WTC11 (cell line): Measurements from ENCODE around the gene ADAM17. TPM values are rescaled to one million over a fixed set of nuclear protein-coding genes. Genes with fewer than 3 reads are reported as not detected.

Experiments used
- ATAC-seq: fragments of 200-7000 bp; cut with Tn5 transposase; 2 replicates; pipeline ENCODE4 v1.10.0; 2021; ENCODE audit warnings: mild to moderate bottlenecking, moderate library complexity
- CTCF ChIA-PET: fragments of 300-600 bp; sonication (Branson Sonifier 250); formaldehyde crosslinking; loops from one replicate; lab custom pipeline; 2021; ENCODE audit warnings: antibody characterized with exemption; lab: Charles Lee
- POLR2A ChIA-PET: fragments of 350-600 bp; sonication (Branson Sonifier 250); formaldehyde crosslinking; loops from one replicate; lab custom pipeline; 2021; ENCODE audit warnings: antibody characterized with exemption; lab: Charles Lee
- DNase-seq: peaks from one replicate; pipeline ENCODE4 v3.0.0; 2021; ENCODE audit warnings: low spot score
- H3K27ac Mint-ChIP-seq: 2 replicates; pipeline ENCODE4 v1.8.0; 2021; ENCODE audit warnings: mixed read lengths
- H3K27me3 Mint-ChIP-seq: 2 replicates; pipeline ENCODE4 v1.8.0; 2021; ENCODE audit warnings: low read depth, mild to moderate bottlenecking, moderate library complexity, mixed read lengths
- H3K36me3 Mint-ChIP-seq: 2 replicates; pipeline ENCODE4 v1.8.0; 2021; ENCODE audit warnings: mixed read lengths
- H3K4me1 Mint-ChIP-seq: 2 replicates; pipeline ENCODE4 v1.8.0; 2022; ENCODE audit warnings: mixed read lengths
- H3K4me3 Mint-ChIP-seq: 2 replicates; pipeline ENCODE4 v1.8.0; 2021; ENCODE audit warnings: mild to moderate bottlenecking, moderate library complexity, mixed read lengths
- H3K9me3 Mint-ChIP-seq: 2 replicates; pipeline ENCODE4 v1.8.0; 2021; ENCODE audit warnings: mixed read lengths
- ATF3 ChIP-seq: sonication (generic); formaldehyde crosslinking; conservative IDR thresholded peaks from 2 replicates; pipeline ENCODE4 v1.8.1; 2022; ENCODE audit warnings: mild to moderate bottlenecking, missing genetic modification reagents
- FOXP4 ChIP-seq: sonication (generic); formaldehyde crosslinking; IDR thresholded peaks from 2 replicates; pipeline ENCODE4 v1.8.0; 2022; ENCODE audit warnings: mild to moderate bottlenecking, missing genetic modification reagents
- HMGA2 ChIP-seq: fragments of 250-450 bp; sonication (Bioruptor Pico); IDR thresholded peaks from 2 replicates; pipeline ENCODE4 v1.4.0; 2021; ENCODE audit warnings: mild to moderate bottlenecking, moderate library complexity
- IRF2 ChIP-seq: sonication (generic); formaldehyde crosslinking; IDR thresholded peaks from 2 replicates; pipeline ENCODE4 v1.8.0; 2022; ENCODE audit warnings: low read depth, missing genetic modification reagents, borderline replicate concordance
- KAT7 ChIP-seq: sonication (generic); formaldehyde crosslinking; IDR thresholded peaks from 2 replicates; pipeline ENCODE4 v1.8.1; 2023; ENCODE audit warnings: missing genetic modification reagents, mild to moderate bottlenecking, borderline replicate concordance
- MYBL2 ChIP-seq: sonication (generic); formaldehyde crosslinking; IDR thresholded peaks from 2 replicates; pipeline ENCODE4 v1.8.1; 2023; ENCODE audit warnings: mild to moderate bottlenecking, moderate library complexity, missing genetic modification reagents
- NFE2L1 ChIP-seq: sonication (generic); formaldehyde crosslinking; IDR thresholded peaks from 2 replicates; pipeline ENCODE4 v1.8.1; 2023; ENCODE audit warnings: missing genetic modification reagents
- PRRX2 ChIP-seq: fragments of 250-450 bp; sonication (Bioruptor Pico); IDR thresholded peaks from 2 replicates; pipeline ENCODE4 v1.8.0; 2021; ENCODE audit warnings: mild to moderate bottlenecking
- RELA ChIP-seq: sonication (generic); formaldehyde crosslinking; IDR thresholded peaks from 2 replicates; pipeline ENCODE4 v1.8.1; 2022; ENCODE audit warnings: missing genetic modification reagents, mild to moderate bottlenecking, borderline replicate concordance
- ZNF219 ChIP-seq: sonication (generic); formaldehyde crosslinking; IDR thresholded peaks from 2 replicates; pipeline ENCODE4 v1.8.0; 2023; ENCODE audit warnings: missing genetic modification reagents, mild to moderate bottlenecking, borderline replicate concordance
- ZNF263 ChIP-seq: sonication (generic); formaldehyde crosslinking; IDR thresholded peaks from 2 replicates; pipeline ENCODE4 v1.8.1; 2022; ENCODE audit warnings: low read depth, mild to moderate bottlenecking, moderate library complexity, missing genetic modification reagents
- ZNF281 ChIP-seq: sonication (generic); formaldehyde crosslinking; IDR thresholded peaks from 2 replicates; pipeline ENCODE4 v1.8.0; 2023; ENCODE audit warnings: mild to moderate bottlenecking, missing genetic modification reagents
- ZNF317 ChIP-seq: sonication (generic); formaldehyde crosslinking; IDR thresholded peaks from 2 replicates; pipeline ENCODE4 v1.8.1; 2023; ENCODE audit warnings: low read depth, mild to moderate bottlenecking, moderate library complexity, missing genetic modification reagents, borderline replicate concordance
- ZNF671 ChIP-seq: fragments of 250-450 bp; sonication (Bioruptor Pico); IDR thresholded peaks from 2 replicates; pipeline ENCODE4 v1.8.0; 2021; ENCODE audit warnings: mild to moderate bottlenecking
- total RNA-seq: library from RNA; stranded (reverse); gene quantifications from 3 replicates; pipeline ENCODE4 v1.2.3, GENCODE V29; 2021
- TF ChIP-seq, protein P1 (sequence below): sonication (generic); formaldehyde crosslinking; IDR thresholded peaks from 2 replicates; pipeline ENCODE4 v1.8.1; 2023; ENCODE audit warnings: mild to moderate bottlenecking, missing genetic modification reagents
- TF ChIP-seq, protein P2 (sequence below): sonication (generic); formaldehyde crosslinking; IDR thresholded peaks from 2 replicates; pipeline ENCODE4 v1.8.1; 2022; ENCODE audit warnings: missing genetic modification reagents, borderline replicate concordance
- TF ChIP-seq, protein P3 (sequence below): sonication (generic); formaldehyde crosslinking; IDR thresholded peaks from 2 replicates; pipeline ENCODE4 v1.8.1; 2023; ENCODE audit warnings: mild to moderate bottlenecking, missing genetic modification reagents, borderline replicate concordance

Gene ADAM17
- total RNA-seq, 1 experiment from 2014 or later = 25.9 TPM

GRCh38 chr2:9590641-9591040, 35.0 kb upstream of the ADAM17 start:
- DNase-seq (no peak), ATAC-seq (no peak)
- Mint-ChIP-seq H3K36me3 (peaks cover 41% of the 10 kb centered on the region), H3K27ac (no peak overlapping the region), H3K9me3 (no peaks in the 10 kb centered on the region), H3K4me3 (no peak overlapping the region), H3K4me1 (0 out of 2 replicates have a peak, but pooled peaks cover 2% of the 10 kb centered on the region), H3K27me3 (no peaks in the 10 kb centered on the region)
- CTCF ChIA-PET = no interaction called here
- TF ChIP-seq ZNF219 (CRISPR knock-in tag) = no peak
- TF ChIP-seq PRRX2 = no peak
- TF ChIP-seq ZNF671 (CRISPR knock-in tag) = no peak
- no peak for TF ChIP-seq ZNF281
- TF ChIP-seq RELA (CRISPR knock-in tag) = no peak
- TF ChIP-seq ZNF317 (CRISPR knock-in tag) = no peak
- no peak for TF ChIP-seq IRF2
- TF ChIP-seq ATF3 (CRISPR knock-in tag) = no peak
- TF ChIP-seq, protein P1, sequence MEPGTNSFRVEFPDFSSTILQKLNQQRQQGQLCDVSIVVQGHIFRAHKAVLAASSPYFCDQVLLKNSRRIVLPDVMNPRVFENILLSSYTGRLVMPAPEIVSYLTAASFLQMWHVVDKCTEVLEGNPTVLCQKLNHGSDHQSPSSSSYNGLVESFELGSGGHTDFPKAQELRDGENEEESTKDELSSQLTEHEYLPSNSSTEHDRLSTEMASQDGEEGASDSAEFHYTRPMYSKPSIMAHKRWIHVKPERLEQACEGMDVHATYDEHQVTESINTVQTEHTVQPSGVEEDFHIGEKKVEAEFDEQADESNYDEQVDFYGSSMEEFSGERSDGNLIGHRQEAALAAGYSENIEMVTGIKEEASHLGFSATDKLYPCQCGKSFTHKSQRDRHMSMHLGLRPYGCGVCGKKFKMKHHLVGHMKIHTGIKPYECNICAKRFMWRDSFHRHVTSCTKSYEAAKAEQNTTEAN = no peak
- no peak for TF ChIP-seq ZNF263
- TF ChIP-seq KAT7 (CRISPR knock-in tag) = no peak
- TF ChIP-seq FOXP4 (CRISPR knock-in tag) = no peak
- TF ChIP-seq, protein P2, sequence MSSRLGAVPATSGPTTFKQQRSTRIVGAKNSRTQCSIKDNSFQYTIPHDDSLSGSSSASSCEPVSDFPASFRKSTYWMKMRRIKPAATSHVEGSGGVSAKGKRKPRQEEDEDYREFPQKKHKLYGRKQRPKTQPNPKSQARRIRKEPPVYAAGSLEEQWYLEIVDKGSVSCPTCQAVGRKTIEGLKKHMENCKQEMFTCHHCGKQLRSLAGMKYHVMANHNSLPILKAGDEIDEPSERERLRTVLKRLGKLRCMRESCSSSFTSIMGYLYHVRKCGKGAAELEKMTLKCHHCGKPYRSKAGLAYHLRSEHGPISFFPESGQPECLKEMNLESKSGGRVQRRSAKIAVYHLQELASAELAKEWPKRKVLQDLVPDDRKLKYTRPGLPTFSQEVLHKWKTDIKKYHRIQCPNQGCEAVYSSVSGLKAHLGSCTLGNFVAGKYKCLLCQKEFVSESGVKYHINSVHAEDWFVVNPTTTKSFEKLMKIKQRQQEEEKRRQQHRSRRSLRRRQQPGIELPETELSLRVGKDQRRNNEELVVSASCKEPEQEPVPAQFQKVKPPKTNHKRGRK (CRISPR knock-in tag) = no peak
- no peak for TF ChIP-seq MYBL2 (CRISPR knock-in tag)
- no peak for TF ChIP-seq NFE2L1 (CRISPR knock-in tag)
- TF ChIP-seq HMGA2 (CRISPR knock-in tag) = no peak
- TF ChIP-seq, protein P3, sequence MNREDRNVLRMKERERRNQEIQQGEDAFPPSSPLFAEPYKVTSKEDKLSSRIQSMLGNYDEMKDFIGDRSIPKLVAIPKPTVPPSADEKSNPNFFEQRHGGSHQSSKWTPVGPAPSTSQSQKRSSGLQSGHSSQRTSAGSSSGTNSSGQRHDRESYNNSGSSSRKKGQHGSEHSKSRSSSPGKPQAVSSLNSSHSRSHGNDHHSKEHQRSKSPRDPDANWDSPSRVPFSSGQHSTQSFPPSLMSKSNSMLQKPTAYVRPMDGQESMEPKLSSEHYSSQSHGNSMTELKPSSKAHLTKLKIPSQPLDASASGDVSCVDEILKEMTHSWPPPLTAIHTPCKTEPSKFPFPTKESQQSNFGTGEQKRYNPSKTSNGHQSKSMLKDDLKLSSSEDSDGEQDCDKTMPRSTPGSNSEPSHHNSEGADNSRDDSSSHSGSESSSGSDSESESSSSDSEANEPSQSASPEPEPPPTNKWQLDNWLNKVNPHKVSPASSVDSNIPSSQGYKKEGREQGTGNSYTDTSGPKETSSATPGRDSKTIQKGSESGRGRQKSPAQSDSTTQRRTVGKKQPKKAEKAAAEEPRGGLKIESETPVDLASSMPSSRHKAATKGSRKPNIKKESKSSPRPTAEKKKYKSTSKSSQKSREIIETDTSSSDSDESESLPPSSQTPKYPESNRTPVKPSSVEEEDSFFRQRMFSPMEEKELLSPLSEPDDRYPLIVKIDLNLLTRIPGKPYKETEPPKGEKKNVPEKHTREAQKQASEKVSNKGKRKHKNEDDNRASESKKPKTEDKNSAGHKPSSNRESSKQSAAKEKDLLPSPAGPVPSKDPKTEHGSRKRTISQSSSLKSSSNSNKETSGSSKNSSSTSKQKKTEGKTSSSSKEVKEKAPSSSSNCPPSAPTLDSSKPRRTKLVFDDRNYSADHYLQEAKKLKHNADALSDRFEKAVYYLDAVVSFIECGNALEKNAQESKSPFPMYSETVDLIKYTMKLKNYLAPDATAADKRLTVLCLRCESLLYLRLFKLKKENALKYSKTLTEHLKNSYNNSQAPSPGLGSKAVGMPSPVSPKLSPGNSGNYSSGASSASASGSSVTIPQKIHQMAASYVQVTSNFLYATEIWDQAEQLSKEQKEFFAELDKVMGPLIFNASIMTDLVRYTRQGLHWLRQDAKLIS = no peak
- POLR2A ChIA-PET = interaction anchor here (0.6 kb wide), 1 partner anchor 27 kb away, joined by 4 read pairs; no protein-coding TSS in a partner anchor
